Mesenchymal stem cell (in vitro differentiated cells and primary cell): ENCODE results near the gene PLCG2.
"Not testable (repeated sequence)": the region's sequence is repeated elsewhere in the genome, so short reads cannot be mapped to it uniquely, and the experiment has no call there.

Experiments
- DNase-seq: peaks from one replicate; pipeline ENCODE4 v3.0.0-alpha.2; 2013
- H2AFZ ChIP-seq: one replicate; pipeline ENCODE4 v1.6.1; 2013; ENCODE audit warnings: low read depth, mild to moderate bottlenecking, control low read depth, inconsistent platforms, low read length, moderate library complexity
- H2AK5ac ChIP-seq: 2 replicates; pipeline ENCODE4 v1.6.1; 2013; ENCODE audit warnings: low read length, moderate library complexity, mild to moderate bottlenecking, inconsistent platforms; ENCODE audit not compliant: severe bottlenecking
- H2BK120ac ChIP-seq: one replicate; pipeline ENCODE4 v1.6.1; 2013; ENCODE audit warnings: low read depth, mild to moderate bottlenecking, inconsistent platforms, low read length, moderate library complexity
- H2BK12ac ChIP-seq, 2 experiments: one replicate each; pipeline ENCODE4 v1.6.1; 2013; ENCODE audit warnings: inconsistent platforms in 2 of 2, low read length in 2 of 2, mild to moderate bottlenecking in 2 of 2, moderate library complexity in 2 of 2, control low read depth in 1 of 2
- H2BK15ac ChIP-seq: one replicate; pipeline ENCODE4 v1.6.1; 2013; ENCODE audit warnings: mild to moderate bottlenecking, low read depth, inconsistent platforms; ENCODE audit not compliant: poor library complexity, severe bottlenecking
- H2BK5ac ChIP-seq: 2 replicates; pipeline ENCODE4 v1.6.1; 2013; ENCODE audit warnings: low read depth, mild to moderate bottlenecking, low read length, control low read depth, inconsistent platforms; ENCODE audit not compliant: poor library complexity, severe bottlenecking
- H3K14ac ChIP-seq, 2 experiments: one replicate each; pipeline ENCODE4 v1.6.1; 2013; ENCODE audit warnings: inconsistent platforms in 2 of 2, low read length in 2 of 2, control low read depth in 1 of 2, mild to moderate bottlenecking in 1 of 2, moderate library complexity in 1 of 2
- H3K18ac ChIP-seq, 2 experiments: one replicate each; pipeline ENCODE4 v1.6.1; 2013; ENCODE audit warnings: inconsistent platforms in 2 of 2, low read length in 2 of 2, control low read depth in 1 of 2, low read depth in 1 of 2, mild to moderate bottlenecking in 1 of 2
- H3K23ac ChIP-seq, 2 experiments: one replicate each; pipeline ENCODE4 v1.6.1; 2013; ENCODE audit warnings: inconsistent platforms in 2 of 2, low read length in 2 of 2, mild to moderate bottlenecking in 2 of 2, moderate library complexity in 2 of 2, control low read depth in 1 of 2
- H3K27ac ChIP-seq: 2 replicates; pipeline ENCODE4 v1.5.1; 2013; ENCODE audit warnings: mild to moderate bottlenecking, moderate library complexity, low read length, control low read depth, inconsistent platforms; ENCODE audit not compliant: poor library complexity, severe bottlenecking
- H3K27me3 ChIP-seq, 2 experiments: 2 replicates each; pipeline versions ENCODE4 v1.6.1 to v1.7.0; 2013; ENCODE audit warnings: low read length in 2 of 2, mild to moderate bottlenecking in 2 of 2, moderate library complexity in 2 of 2, control low read depth in 1 of 2, inconsistent platforms in 1 of 2; ENCODE audit not compliant: control insufficient read depth in 1 of 2, insufficient read depth in 1 of 2
- H3K36me3 ChIP-seq, 2 experiments: 2 replicates each; pipeline versions ENCODE4 v1.6.1 to v1.7.0; 2013; ENCODE audit warnings: low read length in 2 of 2, control low read depth in 1 of 2, inconsistent platforms in 1 of 2, low read depth in 1 of 2, mild to moderate bottlenecking in 1 of 2; ENCODE audit not compliant: insufficient read depth in 2 of 2, control insufficient read depth in 1 of 2
- H3K4ac ChIP-seq, 2 experiments: one replicate each; pipeline ENCODE4 v1.6.1; 2013; ENCODE audit warnings: inconsistent platforms in 2 of 2, low read length in 2 of 2, mild to moderate bottlenecking in 2 of 2, moderate library complexity in 2 of 2, control low read depth in 1 of 2, low read depth in 1 of 2
- H3K4me1 ChIP-seq: 2 replicates; pipeline ENCODE4 v1.6.1; 2013; ENCODE audit warnings: low read depth, low read length, control low read depth; ENCODE audit not compliant: control insufficient read depth, insufficient read depth
- H3K4me2 ChIP-seq: 2 replicates; pipeline ENCODE4 v1.6.1; 2013; ENCODE audit warnings: low read length, mild to moderate bottlenecking, inconsistent platforms; ENCODE audit not compliant: poor library complexity, severe bottlenecking
- H3K4me3 ChIP-seq, 2 experiments: 2 replicates each; pipeline versions ENCODE4 v1.5.1 to v1.7.0; 2013; ENCODE audit warnings: low read length in 2 of 2, mild to moderate bottlenecking in 2 of 2, control low read depth in 1 of 2, low read depth in 1 of 2; ENCODE audit not compliant: insufficient read depth in 1 of 2
- H3K79me1 ChIP-seq: replicated peaks from 2 replicates; pipeline ENCODE4 v1.6.1; 2013; ENCODE audit warnings: mild to moderate bottlenecking, control low read depth, low read length, inconsistent platforms; ENCODE audit not compliant: poor library complexity, severe bottlenecking
- H3K9ac ChIP-seq: 2 replicates; pipeline ENCODE4 v1.7.0; 2013; ENCODE audit warnings: mild to moderate bottlenecking, low read length, moderate library complexity
- H3K9me3 ChIP-seq: 2 replicates; pipeline ENCODE4 v1.7.0; 2013; ENCODE audit warnings: mild to moderate bottlenecking, low read length; ENCODE audit not compliant: control insufficient read depth
- H4K8ac ChIP-seq: one replicate; pipeline ENCODE4 v1.6.1; 2013; ENCODE audit warnings: inconsistent platforms, mild to moderate bottlenecking, low read length, moderate library complexity
- H4K91ac ChIP-seq: one replicate; pipeline ENCODE4 v1.6.1; 2013; ENCODE audit warnings: mild to moderate bottlenecking, low read length, inconsistent platforms
- WGBS: methylation state at CpG from one replicate; pipeline ENCODE4 v1.1.7; 2013; ENCODE audit warnings: mixed read lengths; 5-methylcytosine and 5-hydroxymethylcytosine counted together

Gene PLCG2

GRCh38 chr16:81931927-81932326 lies 152.8 kb downstream of the PLCG2 start:
- Histone ChIP-seq H2BK5ac (no peak overlapping the region), H3K79me1 (no peaks in the 10 kb centered on the region), H2BK15ac (no peak overlapping the region), H2AK5ac (no peak overlapping the region), H3K4me3 (no peak overlapping the region), H3K23ac (no peak overlapping the region), H3K14ac (no peak overlapping the region), H3K27ac (no peak overlapping the region), H4K91ac (no peak overlapping the region), H3K4ac (no peak overlapping the region), H2AFZ (no peak overlapping the region), H3K9ac (no peak overlapping the region), H3K18ac (no peak overlapping the region), H2BK12ac (no peak overlapping the region), H2BK120ac (no peak overlapping the region), H3K9me3 (no peaks in the 10 kb centered on the region), H3K27me3 (peaks cover 0 to 47% of the 10 kb centered on the region in 2 experiments), H4K8ac (no peak overlapping the region), H3K36me3 (no peaks in the 10 kb centered on the region), H3K4me2 (no peak overlapping the region), H3K4me1 (no peaks in the 10 kb centered on the region)
- WGBS: 82% methylated on average over 5 of the region's 5 CpGs
- DNase-seq: no peak

- H3K79me1 ChIP-seq: no peaks in the 10 kb centered on the region
- no peak overlapping the region for H4K8ac ChIP-seq
- no peak overlapping the region for H3K9ac ChIP-seq
- H2BK5ac ChIP-seq: no peak overlapping the region
- H3K9me3 ChIP-seq: no peaks in the 10 kb centered on the region
- no peaks in the 10 kb centered on the region for H3K36me3 ChIP-seq
- H3K27me3 ChIP-seq: peaks cover 2 to 48% of the 10 kb centered on the region in 2 experiments
- H3K14ac ChIP-seq: no peak overlapping the region
- H2BK120ac ChIP-seq: no peak overlapping the region
- WGBS: 71% methylated on average over 3 of the region's 4 CpGs
- no peak overlapping the region for H3K4me3 ChIP-seq
- no peak overlapping the region for H3K4ac ChIP-seq
- H3K4me1 ChIP-seq: no peaks in the 10 kb centered on the region
- no peak overlapping the region for H3K27ac ChIP-seq
- no peak overlapping the region for H2BK15ac ChIP-seq
- H3K18ac ChIP-seq: no peak overlapping the region
- no peak for DNase-seq
- no peak overlapping the region for H2BK12ac ChIP-seq
- no peak overlapping the region for H2AFZ ChIP-seq
- H4K91ac ChIP-seq: no peak overlapping the region
- H3K4me2 ChIP-seq: no peak overlapping the region
- H3K23ac ChIP-seq: no peak overlapping the region
- H2AK5ac ChIP-seq: no peak overlapping the region
Observed at GRCh38 chr16:81932668-81933067, 153.6 kb downstream of the PLCG2 start.

GRCh38 chr16:81933361-81933760 lies 154.3 kb downstream of the PLCG2 start:
- H4K91ac ChIP-seq: no peak overlapping the region
- no peaks in the 10 kb centered on the region for H3K9me3 ChIP-seq
- no peak overlapping the region for H3K4me2 ChIP-seq
- H2BK15ac ChIP-seq: no peak overlapping the region
- H3K9ac ChIP-seq: no peak overlapping the region
- H3K4me1 ChIP-seq: no peaks in the 10 kb centered on the region
- H2BK120ac ChIP-seq: no peak overlapping the region
- no peak overlapping the region for H4K8ac ChIP-seq
- H3K4me3 ChIP-seq: no peak overlapping the region
- H3K18ac ChIP-seq: no peak overlapping the region
- H3K27me3 ChIP-seq: peaks cover 6 to 49% of the 10 kb centered on the region in 2 experiments
- 90% methylated on average over 2 of the region's 3 CpGs for WGBS
- H3K79me1 ChIP-seq: no peaks in the 10 kb centered on the region
- H3K36me3 ChIP-seq: no peaks in the 10 kb centered on the region
- H2AK5ac ChIP-seq: no peak overlapping the region
- no peak overlapping the region for H3K23ac ChIP-seq
- no peak overlapping the region for H3K27ac ChIP-seq
- DNase-seq: no peak
- no peak overlapping the region for H2BK5ac ChIP-seq
- H3K4ac ChIP-seq: no peak overlapping the region
- H2BK12ac ChIP-seq: no peak overlapping the region
- H2AFZ ChIP-seq: no peak overlapping the region
- no peak overlapping the region for H3K14ac ChIP-seq

GRCh38 chr16:81934711-81935110 lies 155.6 kb downstream of the PLCG2 start:
- not testable (repeated sequence) for H3K14ac ChIP-seq, DNase-seq, H3K27ac ChIP-seq, H3K4me1 ChIP-seq, H3K79me1 ChIP-seq, H2BK120ac ChIP-seq, H3K9me3 ChIP-seq, H2BK12ac ChIP-seq, H3K9ac ChIP-seq, H3K18ac ChIP-seq, H3K36me3 ChIP-seq, H3K4ac ChIP-seq, H2AFZ ChIP-seq, H4K8ac ChIP-seq, H2BK5ac ChIP-seq, H3K23ac ChIP-seq, H3K4me3 ChIP-seq, H3K4me2 ChIP-seq, H2AK5ac ChIP-seq, H4K91ac ChIP-seq, H2BK15ac ChIP-seq
- WGBS: 87% methylated on average over 3 of the region's 6 CpGs
- peaks cover 6 to 49% of the 10 kb centered on the region in 2 experiments for H3K27me3 ChIP-seq
